GM23338 (cell line): Measurements from ENCODE around the gene TMEM225.

Source experiments
- CREB1 ChIP-seq: fragments of 250-450 bp; sonication (Bioruptor Pico); IDR thresholded peaks from 2 replicates; pipeline ENCODE4 v1.5.0; 2020; ENCODE audit warnings: low read depth, mild to moderate bottlenecking, moderate library complexity
- EZH2 ChIP-seq: fragments of 200-600 bp; sonication (generic); IDR thresholded peaks from one replicate; pipeline ENCODE4 v1.8.0; 2017; ENCODE audit warnings: antibody characterized with exemption, mild to moderate bottlenecking, low read depth; ENCODE audit not compliant: unreplicated experiment
- EZH2phosphoT487 ChIP-seq: fragments of 200-600 bp; sonication (generic); IDR thresholded peaks from one replicate; pipeline ENCODE4 v1.8.1; 2018; ENCODE audit warnings: antibody characterized with exemption; ENCODE audit not compliant: unreplicated experiment
- JUNB ChIP-seq: IDR thresholded peaks from one replicate; pipeline ENCODE4 v1.6.1; 2016; ENCODE audit warnings: antibody characterized with exemption; ENCODE audit not compliant: unreplicated experiment
- POLR2AphosphoS5 ChIP-seq: IDR thresholded peaks from 2 replicates; pipeline ENCODE4 v1.6.1; 2016; ENCODE audit warnings: antibody characterized with exemption, low read depth
- ZNF114 ChIP-seq: fragments of 250-450 bp; sonication (Bioruptor Pico); IDR thresholded peaks from 2 replicates; pipeline ENCODE4 v1.5.0; 2020; ENCODE audit warnings: mild to moderate bottlenecking, moderate library complexity
- TF ChIP-seq, protein P1 (sequence below), 2 experiments: fragments of 200-600 bp in 1 of 2; sonication (generic) in 1 of 2; conservative IDR thresholded peaks; 2 replicates each; pipeline versions ENCODE4 v1.5.1 to v1.6.1; 2016 to 2017; ENCODE audit warnings: antibody characterized with exemption in 2 of 2, low read depth in 2 of 2, mild to moderate bottlenecking in 2 of 2, moderate library complexity in 1 of 2
- TF ChIP-seq, protein P2 (sequence below): IDR thresholded peaks from one replicate; pipeline ENCODE4 v1.6.1; 2018; ENCODE audit warnings: antibody characterized with exemption; ENCODE audit not compliant: unreplicated experiment
- TF ChIP-seq, protein P3 (sequence below): IDR thresholded peaks from 2 replicates; pipeline ENCODE4 v1.6.1; 2016; ENCODE audit warnings: antibody characterized with exemption

DNA sequence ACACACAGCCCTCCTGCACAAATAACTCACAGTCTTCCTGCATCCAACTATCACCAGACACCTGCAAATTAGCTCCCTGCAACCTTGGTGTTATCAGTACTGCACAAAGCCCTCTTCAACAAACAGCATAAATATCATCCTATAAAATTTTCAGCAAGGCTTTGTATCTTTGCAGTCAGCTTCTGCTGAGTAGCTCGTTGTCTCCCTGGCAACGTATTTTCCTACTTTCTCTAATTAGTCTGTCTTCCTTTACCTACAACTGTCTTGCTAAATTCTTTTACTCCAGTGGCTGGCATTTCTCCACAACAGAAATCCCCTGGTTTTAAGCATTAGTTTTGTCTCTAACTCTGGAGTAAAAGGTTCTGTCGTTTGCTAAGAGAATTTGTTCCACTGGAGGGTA is 20.4 kb upstream of the TMEM225 start:
- TF ChIP-seq EZH2phosphoT487 (no peak), CREB1 (CRISPR knock-in tag) (no peak), ZNF114 (CRISPR knock-in tag) (no peak), POLR2AphosphoS5 (no peak), EZH2 (no peak), JUNB (no peak)
- TF ChIP-seq, protein P1, sequence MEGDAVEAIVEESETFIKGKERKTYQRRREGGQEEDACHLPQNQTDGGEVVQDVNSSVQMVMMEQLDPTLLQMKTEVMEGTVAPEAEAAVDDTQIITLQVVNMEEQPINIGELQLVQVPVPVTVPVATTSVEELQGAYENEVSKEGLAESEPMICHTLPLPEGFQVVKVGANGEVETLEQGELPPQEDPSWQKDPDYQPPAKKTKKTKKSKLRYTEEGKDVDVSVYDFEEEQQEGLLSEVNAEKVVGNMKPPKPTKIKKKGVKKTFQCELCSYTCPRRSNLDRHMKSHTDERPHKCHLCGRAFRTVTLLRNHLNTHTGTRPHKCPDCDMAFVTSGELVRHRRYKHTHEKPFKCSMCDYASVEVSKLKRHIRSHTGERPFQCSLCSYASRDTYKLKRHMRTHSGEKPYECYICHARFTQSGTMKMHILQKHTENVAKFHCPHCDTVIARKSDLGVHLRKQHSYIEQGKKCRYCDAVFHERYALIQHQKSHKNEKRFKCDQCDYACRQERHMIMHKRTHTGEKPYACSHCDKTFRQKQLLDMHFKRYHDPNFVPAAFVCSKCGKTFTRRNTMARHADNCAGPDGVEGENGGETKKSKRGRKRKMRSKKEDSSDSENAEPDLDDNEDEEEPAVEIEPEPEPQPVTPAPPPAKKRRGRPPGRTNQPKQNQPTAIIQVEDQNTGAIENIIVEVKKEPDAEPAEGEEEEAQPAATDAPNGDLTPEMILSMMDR (conservative IDR thresholded peaks at IDR 0.05; ENCODE audit: low read depth in 2 of 2): no peak
- TF ChIP-seq, protein P2, sequence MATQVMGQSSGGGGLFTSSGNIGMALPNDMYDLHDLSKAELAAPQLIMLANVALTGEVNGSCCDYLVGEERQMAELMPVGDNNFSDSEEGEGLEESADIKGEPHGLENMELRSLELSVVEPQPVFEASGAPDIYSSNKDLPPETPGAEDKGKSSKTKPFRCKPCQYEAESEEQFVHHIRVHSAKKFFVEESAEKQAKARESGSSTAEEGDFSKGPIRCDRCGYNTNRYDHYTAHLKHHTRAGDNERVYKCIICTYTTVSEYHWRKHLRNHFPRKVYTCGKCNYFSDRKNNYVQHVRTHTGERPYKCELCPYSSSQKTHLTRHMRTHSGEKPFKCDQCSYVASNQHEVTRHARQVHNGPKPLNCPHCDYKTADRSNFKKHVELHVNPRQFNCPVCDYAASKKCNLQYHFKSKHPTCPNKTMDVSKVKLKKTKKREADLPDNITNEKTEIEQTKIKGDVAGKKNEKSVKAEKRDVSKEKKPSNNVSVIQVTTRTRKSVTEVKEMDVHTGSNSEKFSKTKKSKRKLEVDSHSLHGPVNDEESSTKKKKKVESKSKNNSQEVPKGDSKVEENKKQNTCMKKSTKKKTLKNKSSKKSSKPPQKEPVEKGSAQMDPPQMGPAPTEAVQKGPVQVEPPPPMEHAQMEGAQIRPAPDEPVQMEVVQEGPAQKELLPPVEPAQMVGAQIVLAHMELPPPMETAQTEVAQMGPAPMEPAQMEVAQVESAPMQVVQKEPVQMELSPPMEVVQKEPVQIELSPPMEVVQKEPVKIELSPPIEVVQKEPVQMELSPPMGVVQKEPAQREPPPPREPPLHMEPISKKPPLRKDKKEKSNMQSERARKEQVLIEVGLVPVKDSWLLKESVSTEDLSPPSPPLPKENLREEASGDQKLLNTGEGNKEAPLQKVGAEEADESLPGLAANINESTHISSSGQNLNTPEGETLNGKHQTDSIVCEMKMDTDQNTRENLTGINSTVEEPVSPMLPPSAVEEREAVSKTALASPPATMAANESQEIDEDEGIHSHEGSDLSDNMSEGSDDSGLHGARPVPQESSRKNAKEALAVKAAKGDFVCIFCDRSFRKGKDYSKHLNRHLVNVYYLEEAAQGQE: no peak
- TF ChIP-seq, protein P3, sequence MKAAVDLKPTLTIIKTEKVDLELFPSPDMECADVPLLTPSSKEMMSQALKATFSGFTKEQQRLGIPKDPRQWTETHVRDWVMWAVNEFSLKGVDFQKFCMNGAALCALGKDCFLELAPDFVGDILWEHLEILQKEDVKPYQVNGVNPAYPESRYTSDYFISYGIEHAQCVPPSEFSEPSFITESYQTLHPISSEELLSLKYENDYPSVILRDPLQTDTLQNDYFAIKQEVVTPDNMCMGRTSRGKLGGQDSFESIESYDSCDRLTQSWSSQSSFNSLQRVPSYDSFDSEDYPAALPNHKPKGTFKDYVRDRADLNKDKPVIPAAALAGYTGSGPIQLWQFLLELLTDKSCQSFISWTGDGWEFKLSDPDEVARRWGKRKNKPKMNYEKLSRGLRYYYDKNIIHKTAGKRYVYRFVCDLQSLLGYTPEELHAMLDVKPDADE: no peak
